ENCODE data around the gene CLDN1.

The CLDN1 gene

GRCh38 chr3:190330936-190331734, 8.9 kb upstream of the CLDN1 start:
- no peak for DNase-seq

- no peak for DNase-seq
Observed at GRCh38 chr3:190326930-190327329, 4.7 kb upstream of the CLDN1 start.

- no peak for DNase-seq
Observed at GRCh38 chr3:190326361-190326760, 4.1 kb upstream of the CLDN1 start.

- no peak for DNase-seq
Observed at GRCh38 chr3:190325923-190326322, 3.7 kb upstream of the CLDN1 start.

- no peak for DNase-seq
Observed at GRCh38 chr3:190323246-190323626, 990 bp upstream of the CLDN1 start.

GRCh38 chr3:190322604-190323245, 479 bp upstream of the CLDN1 start:
- DNase-seq: no peak

- DNase-seq: no peak
Observed at GRCh38 chr3:190320594-190321362, 1.5 kb downstream of the CLDN1 start.

GRCh38 chr3:190319660-190320059, 2.6 kb downstream of the CLDN1 start:
- no peak for DNase-seq

- DNase-seq: no peak
Observed at GRCh38 chr3:190318666-190319065, 3.6 kb downstream of the CLDN1 start.

GRCh38 chr3:190314741-190315140, 7.5 kb downstream of the CLDN1 start:
- no peak for DNase-seq

GRCh38 chr3:190309414-190309813, 12.8 kb downstream of the CLDN1 start:
- no peak for DNase-seq

GRCh38 chr3:190308154-190308553, 14.1 kb downstream of the CLDN1 start:
- DNase-seq: no peak

- no peak for DNase-seq
Observed at GRCh38 chr3:190307164-190307545, 15.1 kb downstream of the CLDN1 start.

GRCh38 chr3:190306513-190307163, 15.6 kb downstream of the CLDN1 start:
- DNase-seq: no peak

GRCh38 chr3:190306026-190306425, 16.2 kb downstream of the CLDN1 start:
- DNase-seq: no peak

GRCh38 chr3:190305406-190305805, 16.8 kb downstream of the CLDN1 start:
- no peak for DNase-seq

GRCh38 chr3:190303884-190304283, 18.4 kb downstream of the CLDN1 start:
- no peak for DNase-seq

- no peak for DNase-seq
Observed at GRCh38 chr3:190302212-190302867, 19.9 kb downstream of the CLDN1 start.

- no peak for DNase-seq
Observed at GRCh38 chr3:190301591-190301990, 20.7 kb downstream of the CLDN1 start.

- DNase-seq: no peak
Observed at GRCh38 chr3:190299969-190300368, 22.3 kb downstream of the CLDN1 start.

- no peak for DNase-seq
Observed at GRCh38 chr3:190294030-190294429, 28.2 kb downstream of the CLDN1 start.

GRCh38 chr3:190293621-190294020, 28.6 kb downstream of the CLDN1 start:
- no peak for DNase-seq
